Measurements from ENCODE around the gene PPP2R2B.

DNA sequence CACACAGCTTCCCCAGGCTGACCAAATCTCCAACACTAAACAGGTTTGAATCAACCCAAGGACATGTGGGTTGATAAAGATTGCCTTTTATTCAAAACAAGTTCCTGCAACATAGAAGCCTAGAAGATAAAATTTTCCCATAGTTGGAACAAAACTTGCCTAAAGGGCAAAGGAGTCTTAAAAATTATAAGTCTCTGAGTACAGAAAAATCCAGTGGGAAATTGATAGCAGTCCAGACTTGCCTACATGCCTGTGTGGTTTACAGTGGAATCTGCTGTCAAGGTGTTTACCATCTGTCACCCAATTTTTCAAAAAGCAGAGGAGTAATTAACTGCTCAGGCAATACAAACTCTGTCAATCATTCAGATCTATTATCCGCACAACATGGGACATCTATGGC lies 168.2 kb downstream of the PPP2R2B start:
- TF ChIP-seq, protein P1, sequence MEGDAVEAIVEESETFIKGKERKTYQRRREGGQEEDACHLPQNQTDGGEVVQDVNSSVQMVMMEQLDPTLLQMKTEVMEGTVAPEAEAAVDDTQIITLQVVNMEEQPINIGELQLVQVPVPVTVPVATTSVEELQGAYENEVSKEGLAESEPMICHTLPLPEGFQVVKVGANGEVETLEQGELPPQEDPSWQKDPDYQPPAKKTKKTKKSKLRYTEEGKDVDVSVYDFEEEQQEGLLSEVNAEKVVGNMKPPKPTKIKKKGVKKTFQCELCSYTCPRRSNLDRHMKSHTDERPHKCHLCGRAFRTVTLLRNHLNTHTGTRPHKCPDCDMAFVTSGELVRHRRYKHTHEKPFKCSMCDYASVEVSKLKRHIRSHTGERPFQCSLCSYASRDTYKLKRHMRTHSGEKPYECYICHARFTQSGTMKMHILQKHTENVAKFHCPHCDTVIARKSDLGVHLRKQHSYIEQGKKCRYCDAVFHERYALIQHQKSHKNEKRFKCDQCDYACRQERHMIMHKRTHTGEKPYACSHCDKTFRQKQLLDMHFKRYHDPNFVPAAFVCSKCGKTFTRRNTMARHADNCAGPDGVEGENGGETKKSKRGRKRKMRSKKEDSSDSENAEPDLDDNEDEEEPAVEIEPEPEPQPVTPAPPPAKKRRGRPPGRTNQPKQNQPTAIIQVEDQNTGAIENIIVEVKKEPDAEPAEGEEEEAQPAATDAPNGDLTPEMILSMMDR (conservative IDR thresholded peaks at IDR 0.05; ENCODE audit: low read depth, low read length), result no peak
- TF ChIP-seq POLR2A (IDR thresholded peaks at IDR 0.05; ENCODE audit: low read depth, low read length) (no peak), SMC3 (IDR thresholded peaks at IDR 0.05; ENCODE audit: low read depth, low read length) (no peak), CHD1 (IDR thresholded peaks at IDR 0.05; ENCODE audit: low read depth, low read length) (no peak), RFX5 (IDR thresholded peaks at IDR 0.05; ENCODE audit: low read depth, low read length) (no peak), RCOR1 (IDR thresholded peaks at IDR 0.05; ENCODE audit: insufficient replicate concordance, low read length) (no peak)
